ENCODE measurements around the gene DKKL1. TPM values are rescaled to one million over a fixed set of nuclear protein-coding genes. Genes with fewer than 3 reads are reported as not detected.
"Not testable (repeated sequence)": the region's sequence is repeated elsewhere in the genome, so short reads cannot be mapped to it uniquely, and the experiment has no call there.

Gene DKKL1
- total RNA-seq, 1 donor from 2014 or later = not detected

- peak; percentile 70 for DNase-seq
Measured at GRCh38 chr19:49362048-49362928, 1.4 kb upstream of the DKKL1 start, which contains the start of gene TEAD2. TEAD2 (minus strand) TSS chr19:49362416; CDS start chr19:49360075, 2,341 bp downstream.

DNA sequence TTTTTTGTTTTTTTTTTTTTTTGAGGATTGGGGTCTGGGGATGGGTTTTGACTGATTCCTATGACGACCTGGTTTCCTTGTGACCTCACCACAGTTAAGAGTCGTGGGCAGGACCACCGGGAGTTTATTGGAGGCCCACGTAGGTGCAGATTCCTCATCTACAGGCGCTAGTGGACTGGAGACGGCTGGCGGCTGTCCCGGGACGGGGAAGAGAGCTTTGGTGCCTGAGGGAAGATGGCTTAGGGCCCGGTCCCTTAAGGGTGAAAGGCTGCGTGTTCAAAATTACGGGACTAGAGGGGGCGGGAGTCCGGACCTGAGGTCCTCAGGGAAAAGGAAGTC, 779 bp upstream of the DKKL1 start:
- DNase-seq = peak; percentile 71

- no peak for DNase-seq
Measured at GRCh38 chr19:49364083-49364737, 533 bp downstream of the DKKL1 start.

GRCh38 chr19:49366110-49366509, 2.4 kb downstream of the DKKL1 start:
- no peak for DNase-seq

DNA sequence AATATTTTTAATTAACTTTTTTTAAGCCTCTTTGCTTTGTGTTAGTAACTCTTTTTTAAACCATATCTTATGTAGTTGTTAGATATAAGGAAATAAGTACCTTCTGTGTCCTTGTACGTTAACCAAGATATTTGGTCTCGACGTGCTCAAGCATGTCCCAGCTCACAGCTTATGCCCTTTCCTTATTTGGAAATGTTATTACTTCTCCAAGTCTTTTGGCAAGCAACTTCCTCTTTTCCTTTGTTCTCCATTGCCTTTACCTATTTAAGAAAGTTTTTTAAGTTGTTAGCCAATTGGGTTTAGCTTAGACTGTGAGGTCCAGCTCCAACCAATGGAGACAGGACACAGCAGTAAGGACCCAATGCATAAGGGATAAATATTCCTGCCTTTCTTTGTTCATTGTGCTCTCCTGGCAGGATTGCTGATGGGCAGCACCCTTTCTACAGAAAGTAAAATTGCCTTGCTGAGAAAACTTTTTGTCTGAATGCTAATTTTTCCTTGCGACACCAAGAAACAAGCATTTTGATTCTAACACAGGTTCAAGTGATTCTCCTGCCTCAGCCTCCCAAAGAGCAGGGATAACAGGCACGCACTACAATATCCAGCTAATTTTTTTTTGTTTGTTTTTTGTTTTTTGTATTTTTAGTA, 5.2 kb downstream of the DKKL1 start:
- DNase-seq = no peak

DNA sequence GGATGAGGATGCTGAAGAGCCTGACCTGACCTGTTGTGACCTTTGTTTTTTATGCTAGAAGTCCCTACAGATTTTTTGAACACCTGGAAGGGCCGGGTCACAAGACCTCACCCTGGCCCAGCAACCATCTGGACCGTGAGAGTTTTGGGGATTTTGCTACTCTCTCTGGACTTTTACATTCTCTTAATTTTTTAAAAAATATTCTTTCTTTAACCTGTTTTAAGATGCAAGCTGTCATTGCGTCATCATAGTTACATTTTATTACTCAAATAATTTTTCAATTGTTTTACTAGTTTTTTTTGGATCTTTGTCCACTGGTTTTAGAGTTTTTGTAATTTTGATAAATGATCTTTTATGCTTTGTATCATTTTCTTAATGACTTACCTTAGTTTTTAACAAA, 7.5 kb downstream of the DKKL1 start:
- no peak for DNase-seq

DNA sequence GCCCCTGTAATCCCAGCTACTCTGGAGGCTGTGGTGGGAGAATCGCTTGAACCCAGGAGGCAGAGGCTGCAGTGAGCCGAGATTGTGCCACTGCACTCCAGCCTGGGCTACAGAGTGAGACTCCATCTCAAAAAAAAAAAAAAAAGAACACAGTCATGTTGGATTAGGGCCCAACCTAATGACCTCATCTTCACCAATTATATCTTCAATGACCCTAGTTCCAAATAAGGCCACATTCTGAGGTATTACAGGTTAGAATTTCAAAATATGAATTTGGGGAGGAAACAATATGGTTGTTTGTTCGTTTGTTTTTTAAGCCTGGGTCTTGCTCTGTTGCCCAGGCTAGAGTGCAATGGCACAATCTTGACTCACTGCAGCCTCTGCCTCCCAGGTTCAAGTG, 9.5 kb downstream of the DKKL1 start:
- not testable (repeated sequence) for DNase-seq

DNA sequence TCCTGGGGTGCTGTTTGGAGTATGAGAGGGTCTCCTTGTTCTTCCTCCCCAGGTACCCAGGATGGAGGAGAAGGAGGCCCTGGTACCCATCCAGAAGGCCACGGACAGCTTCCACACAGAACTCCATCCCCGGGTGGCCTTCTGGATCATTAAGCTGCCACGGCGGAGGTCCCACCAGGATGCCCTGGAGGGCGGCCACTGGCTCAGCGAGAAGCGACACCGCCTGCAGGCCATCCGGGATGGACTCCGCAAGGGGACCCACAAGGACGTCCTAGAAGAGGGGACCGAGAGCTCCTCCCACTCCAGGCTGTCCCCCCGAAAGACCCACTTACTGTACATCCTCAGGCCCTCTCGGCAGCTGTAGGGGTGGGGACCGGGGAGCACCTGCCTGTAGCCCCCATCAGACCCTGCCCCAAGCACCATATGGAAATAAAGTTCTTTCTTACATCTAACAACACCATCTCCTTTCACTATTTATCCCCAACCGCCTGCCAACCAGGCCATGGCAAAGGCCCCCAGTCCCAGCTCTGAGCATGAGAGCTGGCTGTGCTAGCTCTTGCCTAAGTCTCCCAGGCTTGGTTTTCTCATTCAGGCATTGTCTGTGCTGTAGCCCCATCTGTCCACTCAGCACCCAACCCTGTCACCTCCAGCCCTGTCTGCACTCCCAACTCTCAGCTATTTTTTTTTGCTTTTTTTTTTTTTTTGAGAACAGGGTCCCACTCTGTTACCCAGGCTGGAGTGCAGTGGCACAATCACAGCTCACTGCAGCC, 11.2 kb downstream of the DKKL1 start:
- no peak for DNase-seq

- no peak for DNase-seq
Measured at GRCh38 chr19:49378512-49378911, 14.8 kb downstream of the DKKL1 start.

DNA sequence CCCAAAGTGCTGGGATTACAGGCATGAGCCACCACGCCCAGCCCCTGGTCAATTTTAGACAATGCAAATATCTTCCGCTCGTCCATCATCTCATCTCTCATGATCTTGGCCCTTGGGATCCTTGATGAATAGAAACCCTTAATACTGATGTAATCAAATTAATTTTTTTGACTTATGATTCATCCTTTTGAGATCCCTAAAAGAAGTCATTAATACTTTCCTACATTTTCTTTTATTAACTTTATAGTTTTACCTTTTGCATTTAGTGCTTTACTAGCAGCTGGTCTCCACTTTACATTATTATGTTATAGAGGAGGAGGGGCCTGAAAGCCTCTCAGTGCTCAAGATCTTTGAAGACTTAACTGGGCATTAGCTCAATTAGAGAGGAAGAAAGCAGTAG, 16.7 kb downstream of the DKKL1 start:
- DNase-seq = no peak

DNA sequence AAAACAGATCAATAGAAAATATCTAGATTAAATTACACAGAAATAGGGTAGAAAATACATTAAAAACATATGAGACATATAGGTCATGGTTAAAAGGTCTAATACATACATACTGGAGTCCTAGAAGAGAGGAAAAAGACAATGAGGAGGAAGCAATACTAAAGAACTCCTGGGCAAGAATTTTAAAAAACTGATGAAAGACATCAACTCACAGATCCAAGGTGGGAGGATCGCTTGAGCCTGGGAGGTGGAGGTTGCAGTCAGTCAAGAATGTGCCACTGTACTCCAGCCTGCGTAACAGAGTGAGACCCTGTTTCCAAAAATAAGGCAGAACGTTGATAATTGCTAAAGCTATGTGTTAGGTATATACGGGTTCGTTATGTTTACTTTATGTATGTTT, 19.0 kb downstream of the DKKL1 start:
- no peak for DNase-seq

GRCh38 chr19:49383599-49383998, 19.9 kb downstream of the DKKL1 start:
- DNase-seq = no peak

DNA sequence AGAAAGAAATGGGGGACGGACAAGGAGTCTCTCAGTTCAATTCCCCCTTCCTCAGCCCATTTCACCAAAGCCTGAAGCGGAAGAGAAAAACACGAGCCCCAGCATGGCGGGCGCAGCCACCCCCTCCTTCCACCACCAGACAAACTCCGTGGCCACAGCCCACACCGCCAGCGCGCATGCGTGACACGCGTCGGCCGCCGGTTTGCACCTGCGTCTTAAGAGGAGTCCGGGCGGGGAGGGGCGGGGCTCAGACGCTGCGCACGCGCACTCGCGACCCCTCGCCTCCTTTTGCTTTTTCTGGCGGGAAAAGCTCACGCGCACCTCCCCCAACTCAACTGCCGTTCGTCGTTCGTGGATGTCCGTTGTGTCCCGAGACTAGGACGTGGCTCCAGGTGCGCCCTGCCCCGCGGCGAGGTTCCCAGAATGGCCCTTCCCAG, 24.3 kb downstream of the DKKL1 start, which contains the start of gene KASH5:
TSS of gene KASH5 (plus strand) at position 314 of the 437 bp plus-strand sequence. CDS start 2,635 bp downstream, outside the sequence.
- peak; percentile 8 for DNase-seq

- no peak for DNase-seq
Measured at GRCh38 chr19:49389406-49389805, 25.7 kb downstream of the DKKL1 start.

DNA sequence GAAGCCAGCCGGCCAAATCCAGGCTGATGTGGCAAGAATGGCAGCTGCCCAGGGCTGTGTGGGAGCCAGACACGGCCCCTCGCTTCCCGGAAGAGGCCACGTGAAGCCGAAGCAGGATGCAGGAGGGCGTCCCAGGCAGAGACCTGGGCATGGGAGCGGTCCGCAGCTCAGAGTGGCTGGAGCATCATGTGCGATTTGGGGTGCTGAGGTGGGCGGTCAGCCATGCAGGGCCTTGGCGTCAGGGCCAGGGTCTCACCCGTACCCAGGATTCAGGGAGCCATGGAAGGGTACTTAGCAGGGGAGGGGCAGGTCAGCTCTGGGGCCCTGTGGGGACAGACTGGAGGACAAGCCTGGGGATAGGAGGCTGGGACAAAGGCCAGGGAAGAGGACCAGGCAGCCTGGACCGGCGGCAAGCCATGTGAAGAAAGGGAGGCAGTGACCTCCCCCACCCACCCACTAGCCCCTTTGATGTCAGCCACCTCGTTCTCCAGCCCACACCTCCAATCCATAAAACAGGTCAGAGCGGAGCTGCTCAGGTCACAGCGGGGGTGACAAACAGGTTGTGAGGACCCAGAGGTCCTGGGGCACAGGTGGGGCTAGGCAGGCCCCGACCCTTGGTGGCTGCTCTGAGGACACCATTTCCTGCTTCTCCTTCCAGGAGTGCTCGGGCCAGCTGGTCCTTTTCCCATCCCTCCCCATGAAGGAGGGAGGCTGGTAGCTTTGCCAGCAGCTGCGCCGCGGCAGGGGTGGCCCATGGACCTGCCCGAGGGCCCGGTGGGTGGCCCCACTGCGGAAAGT, 26.7 kb downstream of the DKKL1 start:
- no peak for DNase-seq

DNA sequence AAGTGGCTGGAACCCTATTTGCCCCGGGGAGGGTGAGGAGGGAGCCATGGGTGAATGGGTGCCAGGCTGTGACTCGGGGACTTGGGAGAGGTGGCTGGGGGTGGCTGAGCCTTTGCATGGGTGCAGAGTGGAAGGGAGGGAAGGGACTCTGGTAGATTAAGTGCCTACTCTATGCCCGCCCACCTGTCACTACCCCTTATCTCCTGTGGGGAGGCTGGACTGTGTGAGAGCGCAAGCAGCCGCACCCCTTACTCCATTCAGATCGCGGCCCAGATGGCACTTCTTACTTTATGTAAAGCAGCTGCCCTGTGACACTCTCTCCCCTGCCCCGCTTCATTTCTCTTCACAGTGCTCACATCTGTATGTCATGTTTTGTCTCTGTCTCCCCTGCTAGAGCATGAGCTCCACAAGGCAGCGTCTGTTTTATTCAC, 27.3 kb downstream of the DKKL1 start:
- no peak for DNase-seq

- peak; percentile 16 for DNase-seq
Measured at GRCh38 chr19:49391581-49392399, 28.1 kb downstream of the DKKL1 start.

DNA sequence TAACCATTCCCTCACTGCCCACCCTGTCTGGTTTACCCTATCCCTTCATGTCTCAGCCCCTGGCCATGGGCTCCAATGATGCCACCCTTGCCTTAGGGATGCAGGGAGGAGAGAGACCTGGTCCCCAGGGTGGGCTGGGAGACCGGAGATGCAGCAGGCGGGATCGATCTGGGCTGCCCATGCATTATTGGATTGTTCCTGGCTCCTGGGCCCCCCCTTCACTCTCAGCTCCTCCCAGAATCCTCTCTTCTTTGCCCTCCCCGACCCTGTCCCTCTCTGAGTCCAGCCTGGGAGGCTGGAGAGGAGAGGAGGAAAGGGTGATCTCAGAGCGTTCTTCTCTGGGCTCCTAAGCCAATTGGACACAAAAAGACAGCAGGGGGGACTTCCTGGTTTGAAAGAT, 30.2 kb downstream of the DKKL1 start:
- DNase-seq = no peak

GRCh38 chr19:49395581-49396407, 32.1 kb downstream of the DKKL1 start:
- DNase-seq = no peak

Measured in skin of body (tissue), 2 donors.